WTC11 (cell line): ENCODE data around the gene PPARA.

Experiments
- CTCF ChIP-seq: fragments of 200-600 bp; IDR thresholded peaks from 2 replicates; pipeline ENCODE4 v1.8.0; 2022; ENCODE audit warnings: antibody characterized with exemption
- ETV6 ChIP-seq: sonication (generic); formaldehyde crosslinking; IDR thresholded peaks from 2 replicates; pipeline ENCODE4 v1.8.1; 2022; ENCODE audit warnings: mild to moderate bottlenecking, missing genetic modification reagents
- TEAD1 ChIP-seq: sonication (generic); formaldehyde crosslinking; IDR thresholded peaks from 2 replicates; pipeline ENCODE4 v1.8.0; 2022; ENCODE audit warnings: mild to moderate bottlenecking, missing genetic modification reagents
- ZBTB43 ChIP-seq: sonication (generic); formaldehyde crosslinking; IDR thresholded peaks from 2 replicates; pipeline ENCODE4 v1.8.1; 2023; ENCODE audit warnings: mild to moderate bottlenecking, missing genetic modification reagents

- TF ChIP-seq CTCF, result no peak
- TF ChIP-seq ETV6 (CRISPR knock-in tag), result no peak
- no peak for TF ChIP-seq ZBTB43 (CRISPR knock-in tag)
- TF ChIP-seq TEAD1 (CRISPR knock-in tag), result no peak
Observed at GRCh38 chr22:46286941-46287872, 136.9 kb downstream of the PPARA start.
